ENCODE measurements around the gene RNASE8.
"Not testable (repeated sequence)": the region's sequence is repeated elsewhere in the genome, so short reads cannot be mapped to it uniquely, and the experiment has no call there.

The RNASE8 gene

GRCh38 chr14:21057803-21058675 is at the start of gene RNASE8:
Gene RNASE8, plus strand, starts transcription at chr14:21057822. Its CDS starts 71 bp downstream, at chr14:21057893.
- no peak for DNase-seq

GRCh38 chr14:21009721-21010120 is 47.9 kb upstream of the RNASE8 start:
- DNase-seq: not testable (repeated sequence)

GRCh38 chr14:21011136-21011535 is 46.5 kb upstream of the RNASE8 start:
- no peak for DNase-seq

GRCh38 chr14:21014761-21015190 is 42.8 kb upstream of the RNASE8 start:
- DNase-seq: peak; percentile 83

GRCh38 chr14:21015312-21015711 is 42.3 kb upstream of the RNASE8 start:
- no peak for DNase-seq

GRCh38 chr14:21016413-21017190 is 41.0 kb upstream of the RNASE8 start:
- DNase-seq: no peak

GRCh38 chr14:21017528-21018245 is 39.9 kb upstream of the RNASE8 start:
- no peak for DNase-seq

GRCh38 chr14:21018286-21018685 is 39.3 kb upstream of the RNASE8 start:
- no peak for DNase-seq

GRCh38 chr14:21018781-21019180 is 38.8 kb upstream of the RNASE8 start:
- DNase-seq: no peak

GRCh38 chr14:21019366-21019765 is 38.3 kb upstream of the RNASE8 start:
- DNase-seq: no peak

GRCh38 chr14:21020977-21021545 is 36.6 kb upstream of the RNASE8 start:
- DNase-seq: no peak

- DNase-seq: no peak
Observed at GRCh38 chr14:21022686-21023085, 34.9 kb upstream of the RNASE8 start.

GRCh38 chr14:21023174-21023573 is 34.4 kb upstream of the RNASE8 start:
- DNase-seq: no peak

- DNase-seq: no peak
Observed at GRCh38 chr14:21023817-21024584, 33.6 kb upstream of the RNASE8 start.

GRCh38 chr14:21024585-21025370 is 32.8 kb upstream of the RNASE8 start, which contains the start of gene NDRG2:
Gene NDRG2, minus strand, starts transcription at chr14:21025061. Its CDS starts 1,746 bp downstream, at chr14:21023315.
- DNase-seq: peak; percentile 42

- no peak for DNase-seq
Observed at GRCh38 chr14:21025371-21026273, 32.0 kb upstream of the RNASE8 start.

- DNase-seq: no peak
Observed at GRCh38 chr14:21026274-21026987, 31.2 kb upstream of the RNASE8 start.

GRCh38 chr14:21026988-21027315 is 30.7 kb upstream of the RNASE8 start:
- no peak for DNase-seq

GRCh38 chr14:21029917-21030316 is 27.7 kb upstream of the RNASE8 start, which contains the start of gene TPPP2:
Gene TPPP2, plus strand, starts transcription at chr14:21030217. Its CDS starts 365 bp downstream, at chr14:21030582.
- no peak for DNase-seq
